HG03175 (cell line): ENCODE results near the gene UTP20.
"Not testable (repeated sequence)": the region's sequence is repeated elsewhere in the genome, so short reads cannot be mapped to it uniquely, and the experiment has no call there.

Experiments used
- ATAC-seq: cut with Tn5 transposase; IDR thresholded peaks from one replicate; pipeline ENCODE4 v1.9.1; 2021; ENCODE audit warnings: mild to moderate bottlenecking, moderate library complexity; ENCODE audit not compliant: unreplicated experiment

Gene UTP20

GRCh38 chr12:101325590-101325989 lies 45.7 kb downstream of the UTP20 start:
- ATAC-seq, result no peak

GRCh38 chr12:101327051-101327450 lies 47.1 kb downstream of the UTP20 start:
- no peak for ATAC-seq

GRCh38 chr12:101327546-101327945 lies 47.6 kb downstream of the UTP20 start:
- ATAC-seq, result no peak

GRCh38 chr12:101328917-101329316 lies 49.0 kb downstream of the UTP20 start:
- no peak for ATAC-seq

- no peak for ATAC-seq
Measured at GRCh38 chr12:101330631-101331030, 50.7 kb downstream of the UTP20 start.

- ATAC-seq, result no peak
Measured at GRCh38 chr12:101336437-101336836, 56.5 kb downstream of the UTP20 start.

- no peak for ATAC-seq
Measured at GRCh38 chr12:101338087-101338486, 58.2 kb downstream of the UTP20 start.

- no peak for ATAC-seq
Measured at GRCh38 chr12:101343893-101344292, 64.0 kb downstream of the UTP20 start.

GRCh38 chr12:101351682-101352081 lies 71.8 kb downstream of the UTP20 start:
- ATAC-seq, result no peak

- ATAC-seq, result no peak
Measured at GRCh38 chr12:101356794-101357193, 76.9 kb downstream of the UTP20 start.

- ATAC-seq, result no peak
Measured at GRCh38 chr12:101361455-101361854, 81.5 kb downstream of the UTP20 start.

GRCh38 chr12:101368016-101368415 lies 88.1 kb downstream of the UTP20 start:
- ATAC-seq, result no peak

- no peak for ATAC-seq
Measured at GRCh38 chr12:101372431-101372830, 92.5 kb downstream of the UTP20 start.

- ATAC-seq, result no peak
Measured at GRCh38 chr12:101375573-101375972, 95.7 kb downstream of the UTP20 start.

- no peak for ATAC-seq
Measured at GRCh38 chr12:101379149-101379548, 99.2 kb downstream of the UTP20 start.

- ATAC-seq, result not testable (repeated sequence)
Measured at GRCh38 chr12:101391181-101391580, 111.3 kb downstream of the UTP20 start.

GRCh38 chr12:101407049-101407435 lies 127.1 kb downstream of the UTP20 start:
- ATAC-seq, result peak; percentile 22

GRCh38 chr12:101407436-101408345 lies 127.8 kb downstream of the UTP20 start, which contains the start of gene ARL1:
Gene ARL1 (minus strand): TSS chr12:101407772. CDS start chr12:101407645, 127 bp downstream.
- ATAC-seq, result peak; percentile 83

GRCh38 chr12:101410169-101410568 lies 130.3 kb downstream of the UTP20 start:
- ATAC-seq, result not testable (repeated sequence)

GRCh38 chr12:101414533-101415119 lies 134.7 kb downstream of the UTP20 start:
- peak; percentile 56 for ATAC-seq

- ATAC-seq, result no peak
Measured at GRCh38 chr12:101415228-101415627, 135.3 kb downstream of the UTP20 start.

- not testable (repeated sequence) for ATAC-seq
Measured at GRCh38 chr12:101422066-101422465, 142.2 kb downstream of the UTP20 start.
